ENCODE results near the gene RHOH. TPM values are rescaled to one million over a fixed set of nuclear protein-coding genes. Genes with fewer than 3 reads are reported as not detected.

RHOH gene
- total and polyA plus RNA-seq, 10 donors: 51.4 to 112 (median 74.3) TPM

DNA sequence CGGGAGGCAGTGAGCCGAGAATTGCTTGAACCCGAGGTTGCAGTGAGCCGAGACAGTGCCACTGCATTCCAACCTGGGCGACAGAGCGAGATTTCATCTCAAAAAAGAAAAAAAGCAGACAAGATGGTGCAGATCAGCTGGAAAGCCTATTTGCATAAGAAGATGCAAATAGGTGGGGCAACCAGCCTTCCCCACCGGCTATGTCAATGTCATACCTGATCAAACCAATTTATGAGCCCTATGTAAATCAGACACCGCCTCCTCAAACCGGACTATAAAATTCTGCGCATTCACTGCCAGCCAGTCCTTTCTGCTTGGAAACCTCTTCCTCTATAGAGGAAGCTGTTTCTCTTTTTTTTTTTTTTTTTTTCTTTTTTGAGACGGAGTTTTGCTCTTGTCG lies 73.8 kb downstream of the RHOH start:
- no peak for DNase-seq
- TF ChIP-seq POLR2AphosphoS5 (IDR thresholded peaks at IDR 0.05) (no peak), POLR2A (IDR thresholded peaks at IDR 0.05) (no peak)
- TF ChIP-seq, protein P1, sequence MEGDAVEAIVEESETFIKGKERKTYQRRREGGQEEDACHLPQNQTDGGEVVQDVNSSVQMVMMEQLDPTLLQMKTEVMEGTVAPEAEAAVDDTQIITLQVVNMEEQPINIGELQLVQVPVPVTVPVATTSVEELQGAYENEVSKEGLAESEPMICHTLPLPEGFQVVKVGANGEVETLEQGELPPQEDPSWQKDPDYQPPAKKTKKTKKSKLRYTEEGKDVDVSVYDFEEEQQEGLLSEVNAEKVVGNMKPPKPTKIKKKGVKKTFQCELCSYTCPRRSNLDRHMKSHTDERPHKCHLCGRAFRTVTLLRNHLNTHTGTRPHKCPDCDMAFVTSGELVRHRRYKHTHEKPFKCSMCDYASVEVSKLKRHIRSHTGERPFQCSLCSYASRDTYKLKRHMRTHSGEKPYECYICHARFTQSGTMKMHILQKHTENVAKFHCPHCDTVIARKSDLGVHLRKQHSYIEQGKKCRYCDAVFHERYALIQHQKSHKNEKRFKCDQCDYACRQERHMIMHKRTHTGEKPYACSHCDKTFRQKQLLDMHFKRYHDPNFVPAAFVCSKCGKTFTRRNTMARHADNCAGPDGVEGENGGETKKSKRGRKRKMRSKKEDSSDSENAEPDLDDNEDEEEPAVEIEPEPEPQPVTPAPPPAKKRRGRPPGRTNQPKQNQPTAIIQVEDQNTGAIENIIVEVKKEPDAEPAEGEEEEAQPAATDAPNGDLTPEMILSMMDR (IDR thresholded peaks at IDR 0.05 in 8 of 11, conservative IDR thresholded peaks at IDR 0.05 in 3 of 11): no peak
- H3K4me3 ChIP-seq: no peak overlapping the region
- intact Hi-C loops (cut with DNase I; ENCODE audit: low total_unique reads): no loop called here
- no peaks in the 10 kb centered on the region for H3K9me3 ChIP-seq
- peaks cover 0 to 19% (median 6%) of the 10 kb centered on the region in 6 donors for H3K4me1 ChIP-seq
- H3K36me3 ChIP-seq: no peaks in the 10 kb centered on the region
- no peak overlapping the region for H3K27ac ChIP-seq
- 82 to 92% (median 87%) methylated on average over 12 of the region's 12 CpGs for WGBS, 5 donors
- no peaks in the 10 kb centered on the region for H3K27me3 ChIP-seq (replicated peaks in 1 of 7)

DNA sequence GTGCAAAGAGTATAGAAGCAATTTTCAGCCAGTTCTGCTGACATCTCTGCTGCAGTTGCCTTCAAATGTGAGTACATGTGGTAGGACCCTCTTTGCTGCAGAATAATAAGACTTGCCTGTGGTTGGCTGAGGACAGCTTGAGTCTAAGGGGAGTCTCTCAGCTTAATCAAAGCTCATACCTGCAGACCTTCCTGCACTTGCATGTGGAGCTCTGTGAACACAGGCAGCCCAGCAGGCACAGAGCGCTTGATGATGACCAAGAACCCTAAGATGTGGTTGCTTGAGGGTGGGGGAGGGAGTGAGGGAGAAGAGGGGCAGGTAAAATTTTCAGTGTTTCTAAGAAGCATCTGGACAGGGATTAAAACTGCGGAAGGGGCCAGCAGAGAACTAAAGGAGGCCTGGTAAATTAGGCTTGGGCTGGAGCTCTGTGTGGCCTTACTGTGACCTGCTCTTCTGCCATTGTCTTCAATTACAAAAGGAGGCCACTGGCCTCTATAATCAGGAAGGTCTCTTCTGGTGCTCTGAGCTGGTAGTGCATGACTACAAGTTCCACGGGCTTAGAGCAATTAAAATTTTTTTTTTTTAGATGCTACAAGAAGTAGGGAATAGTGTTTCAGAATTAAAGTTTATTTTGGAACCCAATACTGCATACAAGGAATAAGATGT lies 78.4 kb downstream of the RHOH start:
- H3K4me3 ChIP-seq: no peak overlapping the region
- H3K36me3 ChIP-seq: no peaks in the 10 kb centered on the region
- no peak overlapping the region for H3K27ac ChIP-seq
- WGBS, 5 donors: 85 to 96% (median 94%) methylated on average over 3 of the region's 3 CpGs
- H3K9me3 ChIP-seq: no peaks in the 10 kb centered on the region
- peaks cover 0 to 15% (median 0%) of the 10 kb centered on the region in 6 donors for H3K4me1 ChIP-seq
- DNase-seq: no peak
- H3K27me3 ChIP-seq (replicated peaks in 1 of 7): no peaks in the 10 kb centered on the region
- TF ChIP-seq POLR2A (IDR thresholded peaks at IDR 0.05) (no peak), POLR2AphosphoS5 (IDR thresholded peaks at IDR 0.05) (no peak)
- TF ChIP-seq, protein P1 (IDR thresholded peaks at IDR 0.05 in 8 of 11, conservative IDR thresholded peaks at IDR 0.05 in 3 of 11): no peak
- intact Hi-C loops (cut with DNase I; ENCODE audit: low total_unique reads): no loop called here

GRCh38 chr4:40276546-40276945 lies 79.7 kb downstream of the RHOH start:
- H3K36me3 ChIP-seq: no peaks in the 10 kb centered on the region
- peaks cover 0 to 15% (median 0%) of the 10 kb centered on the region in 6 donors for H3K4me1 ChIP-seq
- 64 to 75% (median 75%) methylated on average over 3 to 4 of the region's 4 CpGs for WGBS, 5 donors
- H3K27ac ChIP-seq: no peak overlapping the region
- no peak for TF ChIP-seq POLR2A (IDR thresholded peaks at IDR 0.05)
- TF ChIP-seq, protein P1 (IDR thresholded peaks at IDR 0.05 in 8 of 11, conservative IDR thresholded peaks at IDR 0.05 in 3 of 11): no peak
- no peak for TF ChIP-seq POLR2AphosphoS5 (IDR thresholded peaks at IDR 0.05)
- intact Hi-C loops (cut with DNase I; ENCODE audit: low total_unique reads): no loop called here
- H3K9me3 ChIP-seq: no peaks in the 10 kb centered on the region
- H3K27me3 ChIP-seq (replicated peaks in 1 of 7): no peaks in the 10 kb centered on the region
- no peak overlapping the region for H3K4me3 ChIP-seq
- DNase-seq: no peak

- TF ChIP-seq, protein P1 (IDR thresholded peaks at IDR 0.05 in 8 of 11, conservative IDR thresholded peaks at IDR 0.05 in 3 of 11): no peak
- TF ChIP-seq POLR2A (IDR thresholded peaks at IDR 0.05) (no peak), POLR2AphosphoS5 (IDR thresholded peaks at IDR 0.05) (no peak)
- H3K4me3 ChIP-seq: no peak overlapping the region
- intact Hi-C loops (cut with DNase I; ENCODE audit: low total_unique reads): no loop called here
- no peaks in the 10 kb centered on the region for H3K9me3 ChIP-seq
- peaks cover 0 to 28% (median 0%) of the 10 kb centered on the region in 6 donors for H3K4me1 ChIP-seq
- no peaks in the 10 kb centered on the region for H3K36me3 ChIP-seq
- DNase-seq: no peak
- H3K27me3 ChIP-seq (replicated peaks in 1 of 7): no peaks in the 10 kb centered on the region
- no peak overlapping the region for H3K27ac ChIP-seq
- 72 to 85% (median 75%) methylated on average over 2 of the region's 2 CpGs for WGBS, 5 donors
Measured at GRCh38 chr4:40280586-40280985, 83.8 kb downstream of the RHOH start.

Measured in spleen (tissue), 11 donors.